Fibroblast of lung (primary cell): ENCODE results near the gene AHR. TPM values are rescaled to one million over a fixed set of nuclear protein-coding genes. Genes with fewer than 3 reads are reported as not detected.

Experiments
- DNase-seq, 2 donors: peaks; one replicate each; pipeline versions ENCODE4 v3.0.0 to v3.0.0-alpha.2; 2010; ENCODE audit warnings: low read depth in 2 of 2
- H2AFZ ChIP-seq: 2 replicates; pipeline ENCODE4 v1.5.1; 2012; ENCODE audit warnings: low read length, control low read depth, inconsistent platforms
- H3K27ac ChIP-seq: 2 replicates; pipeline ENCODE4 v1.5.1; 2011; ENCODE audit warnings: low read length, control low read depth; ENCODE audit not compliant: insufficient read depth
- H3K27me3 ChIP-seq: 2 replicates; pipeline ENCODE4 v1.5.1; 2011; ENCODE audit warnings: mild to moderate bottlenecking, low read length; ENCODE audit not compliant: control insufficient read depth, insufficient read depth
- H3K36me3 ChIP-seq: 2 replicates; pipeline ENCODE4 v1.5.1; 2011; ENCODE audit warnings: low read length; ENCODE audit not compliant: control insufficient read depth, insufficient read depth
- H3K4me1 ChIP-seq: 2 replicates; pipeline ENCODE4 v1.5.1; 2011; ENCODE audit warnings: low read length; ENCODE audit not compliant: control insufficient read depth, insufficient read depth; ENCODE audit errors: extremely low read depth
- H3K4me2 ChIP-seq: 2 replicates; pipeline ENCODE4 v1.5.1; 2011; ENCODE audit warnings: low read length, control low read depth; ENCODE audit not compliant: insufficient read depth; ENCODE audit errors: extremely low read depth
- H3K4me3 ChIP-seq, 4 experiments: fragments of 200-600 bp in 1 of 4; sonication (generic) in 1 of 4; replicated peaks in 1 of 4; 2 replicates each; pipeline ENCODE4 v1.5.1; 2011 to 2016; ENCODE audit warnings: low read length in 4 of 4, low read depth in 3 of 4, mild to moderate bottlenecking in 3 of 4, control low read depth in 2 of 4, inconsistent platforms in 1 of 4, mixed read lengths in 1 of 4; ENCODE audit not compliant: insufficient read depth in 1 of 4; ENCODE audit errors: control extremely low read depth in 1 of 4
- H3K79me2 ChIP-seq: 2 replicates; pipeline ENCODE4 v1.5.1; 2012; ENCODE audit warnings: mild to moderate bottlenecking, low read length, inconsistent platforms; ENCODE audit not compliant: control insufficient read depth, insufficient read depth
- H3K9ac ChIP-seq: 2 replicates; pipeline ENCODE4 v1.5.1; 2011; ENCODE audit warnings: mild to moderate bottlenecking, low read length, control low read depth; ENCODE audit not compliant: insufficient read depth
- H3K9me3 ChIP-seq: 2 replicates; pipeline ENCODE4 v1.5.1; 2012; ENCODE audit warnings: low read depth, low read length; ENCODE audit not compliant: control insufficient read depth, insufficient read depth
- H4K20me1 ChIP-seq: 2 replicates; pipeline ENCODE4 v1.5.1; 2011; ENCODE audit warnings: low read length; ENCODE audit not compliant: control insufficient read depth, insufficient read depth; ENCODE audit errors: extremely low read depth
- CTCF ChIP-seq, 2 donors: IDR thresholded peaks in 1 of 2; conservative IDR thresholded peaks in 1 of 2; 1 replicate in 1 of 2; 2 replicates in 1 of 2; pipeline ENCODE4 v1.5.1; 2011 to 2012; ENCODE audit warnings: low read length in 2 of 2, control low read depth in 1 of 2, inconsistent platforms in 1 of 2, low read depth in 1 of 2, mild to moderate bottlenecking in 1 of 2
- EZH2 ChIP-seq: IDR thresholded peaks from 2 replicates; pipeline ENCODE4 v1.5.1; 2012; ENCODE audit warnings: low read length, control low read depth, mild to moderate bottlenecking; ENCODE audit errors: missing control alignments
- polyA plus RNA-seq, 2 donors: library from polyadenylated mRNA; depleted of rRNA in 1 of 2; stranded (reverse) in 1 of 2; unstranded in 1 of 2; fragments of >200 nt; gene quantifications; 2 replicates each; pipeline ENCODE4 v1.2.1, GENCODE V29; 2011 to 2012; ENCODE audit warnings: missing spikeins in 1 of 2
- total RNA-seq: library from RNA; depleted of rRNA; stranded (reverse); fragments of >200 nt; gene quantifications from 2 replicates; pipeline ENCODE4 v1.2.1, GENCODE V29; 2014

Gene AHR
- total and polyA plus RNA-seq, 2 donors (not counting 1 experiment from before 2014, with no cell fraction given): 15.4 to 84.4 TPM

GRCh38 chr7:17256375-17256774 is 42.1 kb upstream of the AHR start:
- H3K79me2 ChIP-seq: no peaks in the 10 kb centered on the region
- no peak overlapping the region for H3K9ac ChIP-seq
- H3K9me3 ChIP-seq: no peaks in the 10 kb centered on the region
- no peak overlapping the region for H3K27ac ChIP-seq
- no peak overlapping the region for H3K4me2 ChIP-seq
- DNase-seq: no peak
- H3K27me3 ChIP-seq: no peaks in the 10 kb centered on the region
- H3K4me3 ChIP-seq: no peak overlapping the region
- H3K4me1 ChIP-seq: no peaks in the 10 kb centered on the region
- H3K36me3 ChIP-seq: no peaks in the 10 kb centered on the region
- H2AFZ ChIP-seq: no peak overlapping the region
- TF ChIP-seq EZH2 (no peak), CTCF (conservative IDR thresholded peaks at IDR 0.05 in 1 of 2, IDR thresholded peaks at IDR 0.05 in 1 of 2; ENCODE audit: low read depth in 1 of 2, low read length in 2 of 2) (no peak)
- H4K20me1 ChIP-seq: no peaks in the 10 kb centered on the region

DNA sequence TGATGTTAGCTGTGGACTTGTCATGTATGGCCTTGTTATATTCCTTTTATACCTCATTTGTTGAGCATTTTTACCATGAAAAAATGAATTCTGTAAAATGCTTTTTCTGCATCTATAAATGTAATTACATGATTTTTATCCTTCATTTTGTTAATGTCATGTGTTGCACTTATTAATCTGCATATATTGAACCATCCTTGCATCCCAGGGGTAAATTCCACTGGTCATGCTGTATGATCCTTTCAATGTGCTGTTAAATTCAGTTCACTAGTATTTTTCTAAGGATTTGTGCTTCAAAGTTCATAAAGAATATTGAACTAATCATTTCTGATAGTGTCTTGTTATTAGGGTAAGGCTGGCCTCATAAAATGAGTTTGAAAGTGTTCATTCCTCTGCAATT is 31.9 kb upstream of the AHR start:
- Histone ChIP-seq H3K27me3 (no peaks in the 10 kb centered on the region), H3K4me3 (no peak overlapping the region), H3K9ac (no peak overlapping the region), H2AFZ (no peak overlapping the region), H3K79me2 (no peaks in the 10 kb centered on the region), H3K9me3 (no peaks in the 10 kb centered on the region), H3K27ac (no peak overlapping the region), H3K36me3 (no peaks in the 10 kb centered on the region), H4K20me1 (no peaks in the 10 kb centered on the region), H3K4me2 (no peak overlapping the region), H3K4me1 (no peaks in the 10 kb centered on the region)
- peak in 1 of 2 donors; percentile 1 for DNase-seq
- TF ChIP-seq CTCF (conservative IDR thresholded peaks at IDR 0.05 in 1 of 2, IDR thresholded peaks at IDR 0.05 in 1 of 2; ENCODE audit: low read depth in 1 of 2, low read length in 2 of 2) (no peak), EZH2 (no peak)

GRCh38 chr7:17269341-17270221 is 28.9 kb upstream of the AHR start:
- Histone ChIP-seq H3K4me3 (no peak overlapping the region), H3K79me2 (no peaks in the 10 kb centered on the region), H3K27ac (no peak overlapping the region), H3K27me3 (no peaks in the 10 kb centered on the region), H3K9ac (no peak overlapping the region), H3K9me3 (no peaks in the 10 kb centered on the region), H4K20me1 (no peaks in the 10 kb centered on the region), H2AFZ (no peak overlapping the region), H3K4me1 (peaks cover 1% of the 10 kb centered on the region), H3K4me2 (no peak overlapping the region), H3K36me3 (no peaks in the 10 kb centered on the region)
- peak in 1 of 2 donors; percentile 15 for DNase-seq
- TF ChIP-seq EZH2 (no peak), CTCF (conservative IDR thresholded peaks at IDR 0.05 in 1 of 2, IDR thresholded peaks at IDR 0.05 in 1 of 2; ENCODE audit: low read depth in 1 of 2, low read length in 2 of 2) (no peak)
